CD4-positive, alpha-beta T cell treated with Interleukin-6 at 100 ng/mL for 8 hours (primary cell): ENCODE measurements around the gene TPSAB1.

Source experiments
- DNase-seq: peaks from one replicate; pipeline ENCODE4 v3.0.0-alpha.2; 2020; ENCODE audit warnings: mixed read lengths, low spot score

TPSAB1 gene

GRCh38 chr16:1210461-1210860 is 30.0 kb upstream of the TPSAB1 start:
- DNase-seq = no peak

- no peak for DNase-seq
These were observed 28.8 kb upstream of the TPSAB1 start for GRCh38 chr16:1211451-1212268.

GRCh38 chr16:1212616-1213194 is 27.8 kb upstream of the TPSAB1 start:
- no peak for DNase-seq

GRCh38 chr16:1213231-1213630 is 27.3 kb upstream of the TPSAB1 start:
- no peak for DNase-seq

- no peak for DNase-seq
These were observed 26.6 kb upstream of the TPSAB1 start for GRCh38 chr16:1213796-1214372.

- DNase-seq = no peak
These were observed 25.8 kb upstream of the TPSAB1 start for GRCh38 chr16:1214719-1215118.

- no peak for DNase-seq
These were observed 24.8 kb upstream of the TPSAB1 start for GRCh38 chr16:1215574-1216295.

- DNase-seq = no peak
These were observed 24.2 kb upstream of the TPSAB1 start for GRCh38 chr16:1216296-1216619.

- DNase-seq = no peak
These were observed 23.7 kb upstream of the TPSAB1 start for GRCh38 chr16:1216681-1217400.

GRCh38 chr16:1217526-1217925 is 23.0 kb upstream of the TPSAB1 start:
- no peak for DNase-seq

GRCh38 chr16:1218061-1218929 is 22.2 kb upstream of the TPSAB1 start:
- DNase-seq = no peak

- no peak for DNase-seq
These were observed 21.4 kb upstream of the TPSAB1 start for GRCh38 chr16:1218930-1219611.

- no peak for DNase-seq
These were observed 20.3 kb upstream of the TPSAB1 start for GRCh38 chr16:1220098-1220728.

- no peak for DNase-seq
These were observed 19.5 kb upstream of the TPSAB1 start for GRCh38 chr16:1220841-1221627.

- DNase-seq = no peak
These were observed 18.6 kb upstream of the TPSAB1 start for GRCh38 chr16:1221628-1222552.

GRCh38 chr16:1222553-1223354 is 17.8 kb upstream of the TPSAB1 start:
- DNase-seq = no peak
